ENCODE measurements around the gene STAC2. TPM values are rescaled to one million over a fixed set of nuclear protein-coding genes. Genes with fewer than 3 reads are reported as not detected.

The STAC2 gene
- total and polyA plus RNA-seq, 2 of the 13 experiments (the other 11 are each of a cell fraction or from before 2014, with no cell fraction given): not detected

DNA sequence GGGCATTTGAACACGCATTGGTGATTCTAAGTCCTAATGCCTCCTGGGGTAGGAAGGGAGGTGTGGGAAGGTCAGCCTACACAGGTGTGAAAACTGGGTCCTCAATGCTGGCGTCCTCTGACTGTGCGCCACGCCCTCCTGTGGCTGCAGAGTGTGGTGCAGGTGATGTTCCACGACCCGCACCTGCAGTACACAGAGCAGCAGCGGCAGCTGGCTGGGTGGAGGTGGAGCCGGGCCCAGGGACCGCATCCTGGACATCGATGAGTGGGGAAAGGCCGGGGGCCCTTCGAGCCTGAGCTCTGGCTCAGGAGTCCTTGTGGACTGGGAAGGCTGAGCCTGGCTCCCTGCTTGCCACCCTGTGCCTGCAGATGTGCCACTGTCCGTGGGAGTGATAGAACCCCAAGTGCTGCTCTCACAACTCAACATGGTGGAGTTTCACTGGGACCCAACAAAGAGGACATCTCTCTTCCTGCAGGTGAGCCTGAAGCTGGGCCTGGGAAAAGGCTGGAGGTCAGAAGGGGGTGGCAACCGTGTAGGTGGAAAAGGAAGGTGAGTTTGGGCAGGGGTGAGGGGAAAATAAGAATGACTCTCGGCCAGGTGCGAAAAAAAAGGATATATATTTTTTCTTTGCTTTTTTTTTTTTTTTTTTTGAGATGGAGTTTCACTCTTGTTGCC is 14.0 kb upstream of the STAC2 start (continued):
- TF ChIP-seq KLF11 (CRISPR knock-in tag; IDR thresholded peaks at IDR 0.05) (no peak), ZFP36L2 (CRISPR knock-in tag; IDR thresholded peaks at IDR 0.05) (no peak), ZNF350 (CRISPR knock-in tag; IDR thresholded peaks at IDR 0.05; ENCODE audit: borderline replicate concordance, low read depth) (no peak), E2F2 (CRISPR knock-in tag; IDR thresholded peaks at IDR 0.05; ENCODE audit: borderline replicate concordance) (no peak), DBP (CRISPR knock-in tag; IDR thresholded peaks at IDR 0.05; ENCODE audit: not compliant biosample characterization) (no peak), JUNB (CRISPR knock-in tag; IDR thresholded peaks at IDR 0.05; ENCODE audit: borderline replicate concordance) (no peak), FOXA3 (CRISPR knock-in tag; IDR thresholded peaks at IDR 0.05) (0 out of 2 replicates have a peak, but pooled peaks have one; percentile 31), SMC3 (IDR thresholded peaks at IDR 0.05; ENCODE audit: low read length) (peak; percentile 70), NFKB2 (CRISPR knock-in tag; IDR thresholded peaks at IDR 0.05; ENCODE audit: borderline replicate concordance) (peak; percentile 59; the same call in 1 of the 2 replicates), NFATC3 (CRISPR knock-in tag; IDR thresholded peaks at IDR 0.05) (0 out of 2 replicates have a peak, but pooled peaks have one; percentile 58), SAFB2 (CRISPR knock-in tag; IDR thresholded peaks at IDR 0.05; ENCODE audit: borderline replicate concordance, low read depth) (no peak), SALL1 (CRISPR knock-in tag; IDR thresholded peaks at IDR 0.05) (peak; percentile 46; the same call in 1 of the 2 replicates), ARHGAP35 (CRISPR knock-in tag; IDR thresholded peaks at IDR 0.05; ENCODE audit: borderline replicate concordance) (no peak), ELF3 (CRISPR knock-in tag; IDR thresholded peaks at IDR 0.05) (no peak), SIN3B (IDR thresholded peaks at IDR 0.05; ENCODE audit: low read length) (no peak), TBX3 (IDR thresholded peaks at IDR 0.05; ENCODE audit: borderline replicate concordance) (peak; percentile 78; the same call in 1 of the 2 replicates), ZNF329 (CRISPR knock-in tag; IDR thresholded peaks at IDR 0.05; ENCODE audit: low read depth) (no peak), KLF6 (CRISPR knock-in tag; IDR thresholded peaks at IDR 0.05) (no peak), RAD21 (CRISPR knock-in tag; IDR thresholded peaks at IDR 0.05) (peak; percentile 40; the same call in 1 of the 2 replicates), PRMT3 (CRISPR knock-in tag; IDR thresholded peaks at IDR 0.05; ENCODE audit: borderline replicate concordance, low read depth) (no peak), ZBTB1 (CRISPR knock-in tag; IDR thresholded peaks at IDR 0.05; ENCODE audit: borderline replicate concordance) (no peak), ZNF530 (CRISPR knock-in tag; IDR thresholded peaks at IDR 0.05; ENCODE audit: low read depth) (no peak), ZNF383 (CRISPR knock-in tag; IDR thresholded peaks at IDR 0.05; ENCODE audit: borderline replicate concordance) (no peak), ZNF776 (CRISPR knock-in tag; IDR thresholded peaks at IDR 0.05) (no peak), NFAT5 (CRISPR knock-in tag; IDR thresholded peaks at IDR 0.05) (no peak)
